HG03442 (cell line): Measurements from ENCODE around the gene CASD1.

Experiments used
- ATAC-seq: cut with Tn5 transposase; IDR thresholded peaks from one replicate; pipeline ENCODE4 v1.9.1; 2021; ENCODE audit warnings: mild to moderate bottlenecking, moderate library complexity; ENCODE audit not compliant: unreplicated experiment

Gene CASD1

GRCh38 chr7:94512735-94513564 lies 3.3 kb downstream of the CASD1 start:
- no peak for ATAC-seq

GRCh38 chr7:94513565-94513860 lies 3.9 kb downstream of the CASD1 start:
- no peak for ATAC-seq

- no peak for ATAC-seq
Observed at GRCh38 chr7:94514140-94514889, 4.7 kb downstream of the CASD1 start.

- ATAC-seq: no peak
Observed at GRCh38 chr7:94514917-94515316, 5.3 kb downstream of the CASD1 start.

- ATAC-seq: no peak
Observed at GRCh38 chr7:94525923-94526322, 16.3 kb downstream of the CASD1 start.

GRCh38 chr7:94529516-94529915 lies 19.9 kb downstream of the CASD1 start:
- ATAC-seq: no peak

GRCh38 chr7:94530109-94530508 lies 20.5 kb downstream of the CASD1 start:
- ATAC-seq: no peak

- ATAC-seq: no peak
Observed at GRCh38 chr7:94532676-94533075, 23.1 kb downstream of the CASD1 start.

- ATAC-seq: no peak
Observed at GRCh38 chr7:94540428-94540827, 30.8 kb downstream of the CASD1 start.

- ATAC-seq: no peak
Observed at GRCh38 chr7:94547126-94547525, 37.5 kb downstream of the CASD1 start.

- ATAC-seq: peak; percentile 79
Observed at GRCh38 chr7:94556028-94556427, 46.4 kb downstream of the CASD1 start.

GRCh38 chr7:94557215-94557614 lies 47.6 kb downstream of the CASD1 start:
- ATAC-seq: no peak

- no peak for ATAC-seq
Observed at GRCh38 chr7:94559972-94560371, 50.4 kb downstream of the CASD1 start.

GRCh38 chr7:94561841-94562514 lies 52.4 kb downstream of the CASD1 start:
- no peak for ATAC-seq

GRCh38 chr7:94562525-94562924 lies 52.9 kb downstream of the CASD1 start:
- no peak for ATAC-seq

- ATAC-seq: no peak
Observed at GRCh38 chr7:94565247-94565894, 55.8 kb downstream of the CASD1 start.

GRCh38 chr7:94567396-94567795 lies 57.8 kb downstream of the CASD1 start:
- no peak for ATAC-seq

- ATAC-seq: no peak
Observed at GRCh38 chr7:94571816-94572215, 62.2 kb downstream of the CASD1 start.

- no peak for ATAC-seq
Observed at GRCh38 chr7:94575646-94576045, 66.0 kb downstream of the CASD1 start.

GRCh38 chr7:94576316-94576715 lies 66.7 kb downstream of the CASD1 start:
- ATAC-seq: no peak

- ATAC-seq: no peak
Observed at GRCh38 chr7:94577357-94577756, 67.7 kb downstream of the CASD1 start.
